T-helper 2 cell treated with Interferon-gamma antibody and Interleukin-4, amounts not matched to agents 100 ng/mL and 5 ng/mL, for 36 hours (primary cell): Measurements from ENCODE around the gene DGKG. TPM values are rescaled to one million over a fixed set of nuclear protein-coding genes. Genes with fewer than 3 reads are reported as not detected.

ENCODE experiments used
- intact Hi-C: fragments of 100-400 bp; cut with micrococcal nuclease; formaldehyde crosslinking; loops from one replicate; pipeline ENCODE4 v1.15.1; 2023
- total RNA-seq: library from RNA; stranded (reverse); gene quantifications from 2 replicates; pipeline ENCODE4 v1.2.3, GENCODE V29; 2022

The DGKG gene
- total RNA-seq, 1 donor from 2014 or later: not detected

GRCh38 chr3:186216900-186217819 is 144.9 kb downstream of the DGKG start:
- intact Hi-C loops: no loop called here

- intact Hi-C loops: no loop called here
These were observed 147.4 kb downstream of the DGKG start for GRCh38 chr3:186214670-186215069.

GRCh38 chr3:186213946-186214345 is 148.1 kb downstream of the DGKG start:
- intact Hi-C loops: no loop called here

GRCh38 chr3:186212611-186213010 is 149.4 kb downstream of the DGKG start:
- intact Hi-C loops: no loop called here

GRCh38 chr3:186210852-186211500 is 151.1 kb downstream of the DGKG start:
- intact Hi-C loops: no loop called here

GRCh38 chr3:186209810-186210752 is 152.0 kb downstream of the DGKG start:
- intact Hi-C loops: no loop called here

GRCh38 chr3:186208296-186208989 is 153.6 kb downstream of the DGKG start:
- intact Hi-C loops: no loop called here

- intact Hi-C loops: no loop called here
These were observed 154.5 kb downstream of the DGKG start for GRCh38 chr3:186207515-186207914.

- intact Hi-C loops: no loop called here
These were observed 161.3 kb downstream of the DGKG start for GRCh38 chr3:186200726-186201125.

- intact Hi-C loops: no loop called here
These were observed 163.6 kb downstream of the DGKG start for GRCh38 chr3:186198442-186198841.

GRCh38 chr3:186194451-186194811 is 167.6 kb downstream of the DGKG start:
- intact Hi-C loops: no loop called here

GRCh38 chr3:186193534-186194450 is 168.2 kb downstream of the DGKG start:
- intact Hi-C loops: no loop called here

GRCh38 chr3:186192823-186193222 is 169.2 kb downstream of the DGKG start:
- intact Hi-C loops: no loop called here

GRCh38 chr3:186189492-186189891 is 172.5 kb downstream of the DGKG start:
- intact Hi-C loops: no loop called here

GRCh38 chr3:186187401-186188275 is 174.4 kb downstream of the DGKG start:
- intact Hi-C loops: no loop called here

- intact Hi-C loops: no loop called here
These were observed 176.7 kb downstream of the DGKG start for GRCh38 chr3:186185194-186185787.

- intact Hi-C loops: no loop called here
These were observed 178.0 kb downstream of the DGKG start for GRCh38 chr3:186184021-186184420.

- intact Hi-C loops: no loop called here
These were observed 179.2 kb downstream of the DGKG start for GRCh38 chr3:186182850-186183249.
